Tibial nerve (tissue), 4 donors: ENCODE data around the gene RNF151.

Experiments
- EP300 ChIP-seq, 2 donors: sonication (generic); formaldehyde crosslinking; IDR thresholded peaks; one replicate each; pipeline ENCODE4 v1.6.1; 2017; ENCODE audit warnings: antibody characterized with exemption in 2 of 2, mild to moderate bottlenecking in 1 of 2
- POLR2A ChIP-seq, 2 donors: fragments of 450-650 bp; IDR thresholded peaks; one replicate each; pipeline ENCODE4 v1.6.1; 2017; ENCODE audit warnings: antibody characterized with exemption in 2 of 2, mild to moderate bottlenecking in 2 of 2, moderate library complexity in 2 of 2
- TF ChIP-seq, protein P1 (sequence below), 5 experiments: fragments of 200-600 bp in 3 of 5; fragments of 450-650 bp in 2 of 5; sonication (generic) in 3 of 5; IDR thresholded peaks; one replicate each; pipeline ENCODE4 v1.5.1; 2016 to 2019; ENCODE audit warnings: antibody characterized with exemption in 5 of 5, mild to moderate bottlenecking in 3 of 5, moderate library complexity in 2 of 5

DNA sequence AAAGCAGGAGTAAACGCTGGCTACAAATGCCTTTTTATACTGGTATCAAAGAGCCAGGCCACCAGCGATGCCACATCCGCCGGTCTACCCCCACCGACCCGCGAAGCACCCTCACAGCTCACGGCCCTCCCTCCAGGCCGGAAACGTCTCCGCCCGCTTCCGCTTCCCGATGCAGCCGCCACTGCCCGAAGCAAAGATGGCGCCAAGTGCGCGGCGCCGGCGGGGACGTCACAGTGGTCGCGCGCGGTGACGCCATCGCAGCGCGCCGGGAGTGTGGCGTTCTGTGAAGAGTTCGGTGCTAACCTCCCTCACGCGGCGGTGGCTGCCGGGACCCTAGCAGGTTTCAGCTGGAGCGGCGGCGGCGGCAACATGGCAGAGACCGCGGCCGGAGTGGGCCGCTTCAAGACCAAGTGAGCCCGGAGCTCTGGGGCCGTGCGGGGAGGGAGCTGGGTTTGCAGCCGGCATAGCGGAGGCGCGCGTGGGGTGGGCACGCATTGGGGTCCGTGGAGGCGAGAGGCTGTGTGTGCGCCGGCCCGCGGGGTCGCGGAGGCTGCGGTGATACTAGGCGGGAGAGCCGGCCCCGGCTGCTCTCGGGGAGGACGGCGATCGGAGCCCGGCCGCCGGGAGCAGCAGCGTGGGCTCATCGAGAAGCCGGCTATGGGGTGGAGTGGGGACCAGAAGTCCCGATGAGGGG is 5.3 kb downstream of the RNF151 start, which contains the start of gene TBL3:
- TF ChIP-seq, protein P1, sequence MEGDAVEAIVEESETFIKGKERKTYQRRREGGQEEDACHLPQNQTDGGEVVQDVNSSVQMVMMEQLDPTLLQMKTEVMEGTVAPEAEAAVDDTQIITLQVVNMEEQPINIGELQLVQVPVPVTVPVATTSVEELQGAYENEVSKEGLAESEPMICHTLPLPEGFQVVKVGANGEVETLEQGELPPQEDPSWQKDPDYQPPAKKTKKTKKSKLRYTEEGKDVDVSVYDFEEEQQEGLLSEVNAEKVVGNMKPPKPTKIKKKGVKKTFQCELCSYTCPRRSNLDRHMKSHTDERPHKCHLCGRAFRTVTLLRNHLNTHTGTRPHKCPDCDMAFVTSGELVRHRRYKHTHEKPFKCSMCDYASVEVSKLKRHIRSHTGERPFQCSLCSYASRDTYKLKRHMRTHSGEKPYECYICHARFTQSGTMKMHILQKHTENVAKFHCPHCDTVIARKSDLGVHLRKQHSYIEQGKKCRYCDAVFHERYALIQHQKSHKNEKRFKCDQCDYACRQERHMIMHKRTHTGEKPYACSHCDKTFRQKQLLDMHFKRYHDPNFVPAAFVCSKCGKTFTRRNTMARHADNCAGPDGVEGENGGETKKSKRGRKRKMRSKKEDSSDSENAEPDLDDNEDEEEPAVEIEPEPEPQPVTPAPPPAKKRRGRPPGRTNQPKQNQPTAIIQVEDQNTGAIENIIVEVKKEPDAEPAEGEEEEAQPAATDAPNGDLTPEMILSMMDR (IDR thresholded peaks at IDR 0.05): peak in 2 of 5 experiments; percentile 49 to 73
- TF ChIP-seq EP300 (IDR thresholded peaks at IDR 0.05) (peak; percentile 92 to 100), POLR2A (IDR thresholded peaks at IDR 0.05) (peak; percentile 93 to 97)
